Measurements from ENCODE around the gene ARHGAP24. TPM values are rescaled to one million over a fixed set of nuclear protein-coding genes. Genes with fewer than 3 reads are reported as not detected.

Gene ARHGAP24
- total RNA-seq, 2 donors from 2014 or later = 1.0 TPM; not detected in 1

- Mint-ChIP-seq H3K9me3 (no peaks in the 10 kb centered on the region), H3K4me3 (no peak overlapping the region), H3K27me3 (no peaks in the 10 kb centered on the region), H3K36me3 (peaks cover 8% of the 10 kb centered on the region), H3K4me1 (ENCODE audit: low read depth in 2 of 2) (no peaks in the 10 kb centered on the region), H3K27ac (no peak overlapping the region)
- ATAC-seq = no peak
- no peak for DNase-seq (ENCODE audit: low spot score)
Measured at GRCh38 chr4:85708468-85708867, 233.5 kb downstream of the ARHGAP24 start.

GRCh38 chr4:85713005-85713404 is 238.1 kb downstream of the ARHGAP24 start:
- Mint-ChIP-seq H3K27me3 (no peaks in the 10 kb centered on the region), H3K9me3 (no peaks in the 10 kb centered on the region), H3K4me1 (ENCODE audit: low read depth in 2 of 2) (no peaks in the 10 kb centered on the region), H3K36me3 (no peaks in the 10 kb centered on the region), H3K27ac (no peak overlapping the region), H3K4me3 (no peak overlapping the region)
- ATAC-seq = no peak
- no peak for DNase-seq (ENCODE audit: low spot score)

GRCh38 chr4:85715991-85716737 is 241.2 kb downstream of the ARHGAP24 start:
- no peak overlapping the region for H3K27ac Mint-ChIP-seq
- DNase-seq (ENCODE audit: low spot score) = no peak
- no peak for ATAC-seq
- H3K36me3 Mint-ChIP-seq = no peaks in the 10 kb centered on the region
- H3K4me1 Mint-ChIP-seq (ENCODE audit: low read depth in 2 of 2) = no peaks in the 10 kb centered on the region
- no peak overlapping the region for H3K4me3 Mint-ChIP-seq
- peaks cover 5% of the 10 kb centered on the region for H3K9me3 Mint-ChIP-seq
- no peaks in the 10 kb centered on the region for H3K27me3 Mint-ChIP-seq

GRCh38 chr4:85717351-85717750 is 242.4 kb downstream of the ARHGAP24 start:
- no peaks in the 10 kb centered on the region for H3K27me3 Mint-ChIP-seq
- no peak for ATAC-seq

GRCh38 chr4:85717847-85718246 is 242.9 kb downstream of the ARHGAP24 start:
- Mint-ChIP-seq H3K36me3 (no peaks in the 10 kb centered on the region), H3K4me1 (ENCODE audit: low read depth in 2 of 2) (no peaks in the 10 kb centered on the region), H3K27me3 (no peaks in the 10 kb centered on the region), H3K4me3 (no peak overlapping the region), H3K9me3 (peaks cover 11% of the 10 kb centered on the region), H3K27ac (no peak overlapping the region)
- ATAC-seq (no peak), DNase-seq (ENCODE audit: low spot score) (no peak)

More at GRCh38 chr4:85717351-85717750, 242.4 kb downstream of the ARHGAP24 start:
- no peak overlapping the region for H3K4me3 Mint-ChIP-seq
- no peaks in the 10 kb centered on the region for H3K4me1 Mint-ChIP-seq (ENCODE audit: low read depth in 2 of 2)
- no peak for DNase-seq (ENCODE audit: low spot score)
- H3K9me3 Mint-ChIP-seq = peaks cover 9% of the 10 kb centered on the region
- H3K27ac Mint-ChIP-seq = no peak overlapping the region
- no peaks in the 10 kb centered on the region for H3K36me3 Mint-ChIP-seq

GRCh38 chr4:85720735-85721134 is 245.8 kb downstream of the ARHGAP24 start:
- H3K9me3 Mint-ChIP-seq = peaks cover 11% of the 10 kb centered on the region
- H3K27ac Mint-ChIP-seq = no peak overlapping the region
- H3K27me3 Mint-ChIP-seq = no peaks in the 10 kb centered on the region
- H3K4me3 Mint-ChIP-seq = no peak overlapping the region
- H3K36me3 Mint-ChIP-seq = no peaks in the 10 kb centered on the region
- H3K4me1 Mint-ChIP-seq (ENCODE audit: low read depth in 2 of 2) = no peaks in the 10 kb centered on the region
- ATAC-seq (no peak), DNase-seq (ENCODE audit: low spot score) (no peak)

GRCh38 chr4:85722401-85722800 is 247.5 kb downstream of the ARHGAP24 start:
- Mint-ChIP-seq H3K4me1 (ENCODE audit: low read depth in 2 of 2) (no peaks in the 10 kb centered on the region), H3K27ac (no peak overlapping the region), H3K36me3 (no peaks in the 10 kb centered on the region), H3K27me3 (no peaks in the 10 kb centered on the region), H3K4me3 (no peak overlapping the region), H3K9me3 (peaks cover 11% of the 10 kb centered on the region)
- DNase-seq (ENCODE audit: low spot score) (no peak), ATAC-seq (no peak)

- Mint-ChIP-seq H3K4me1 (ENCODE audit: low read depth in 2 of 2) (no peaks in the 10 kb centered on the region), H3K27ac (no peak overlapping the region), H3K9me3 (peaks cover 11% of the 10 kb centered on the region), H3K36me3 (no peaks in the 10 kb centered on the region), H3K4me3 (no peak overlapping the region), H3K27me3 (no peaks in the 10 kb centered on the region)
- DNase-seq (ENCODE audit: low spot score) (no peak), ATAC-seq (no peak)
Measured at GRCh38 chr4:85722807-85723206, 247.9 kb downstream of the ARHGAP24 start.

GRCh38 chr4:85724791-85725563 is 250.0 kb downstream of the ARHGAP24 start:
- peaks cover 8% of the 10 kb centered on the region for H3K9me3 Mint-ChIP-seq
- H3K4me1 Mint-ChIP-seq (ENCODE audit: low read depth in 2 of 2) = no peaks in the 10 kb centered on the region

GRCh38 chr4:85725721-85726170 is 250.8 kb downstream of the ARHGAP24 start:
- peaks cover 6% of the 10 kb centered on the region for H3K9me3 Mint-ChIP-seq
- ATAC-seq (no peak), DNase-seq (ENCODE audit: low spot score) (no peak)
- no peaks in the 10 kb centered on the region for H3K36me3 Mint-ChIP-seq
- H3K27ac Mint-ChIP-seq = no peak overlapping the region
- no peak overlapping the region for H3K4me3 Mint-ChIP-seq
- H3K4me1 Mint-ChIP-seq (ENCODE audit: low read depth in 2 of 2) = no peaks in the 10 kb centered on the region
- H3K27me3 Mint-ChIP-seq = no peaks in the 10 kb centered on the region

More at GRCh38 chr4:85724791-85725563, 250.0 kb downstream of the ARHGAP24 start:
- no peak for DNase-seq (ENCODE audit: low spot score)
- no peaks in the 10 kb centered on the region for H3K27me3 Mint-ChIP-seq
- H3K4me3 Mint-ChIP-seq = no peak overlapping the region
- no peaks in the 10 kb centered on the region for H3K36me3 Mint-ChIP-seq
- ATAC-seq = no peak
- no peak overlapping the region for H3K27ac Mint-ChIP-seq

GRCh38 chr4:85726555-85726954 is 251.6 kb downstream of the ARHGAP24 start:
- no peak for ATAC-seq
- Mint-ChIP-seq H3K9me3 (peaks cover 6% of the 10 kb centered on the region), H3K36me3 (no peaks in the 10 kb centered on the region), H3K27ac (no peak overlapping the region), H3K4me1 (ENCODE audit: low read depth in 2 of 2) (no peaks in the 10 kb centered on the region), H3K27me3 (no peaks in the 10 kb centered on the region), H3K4me3 (no peak overlapping the region)
- no peak for DNase-seq (ENCODE audit: low spot score)

GRCh38 chr4:85728464-85728863 is 253.5 kb downstream of the ARHGAP24 start:
- Mint-ChIP-seq H3K27me3 (no peaks in the 10 kb centered on the region), H3K27ac (no peak overlapping the region), H3K4me3 (no peak overlapping the region), H3K36me3 (no peaks in the 10 kb centered on the region), H3K9me3 (no peaks in the 10 kb centered on the region), H3K4me1 (ENCODE audit: low read depth in 2 of 2) (no peaks in the 10 kb centered on the region)
- ATAC-seq (no peak), DNase-seq (ENCODE audit: low spot score) (no peak)

- Mint-ChIP-seq H3K27ac (no peak overlapping the region), H3K27me3 (no peaks in the 10 kb centered on the region), H3K4me1 (ENCODE audit: low read depth in 2 of 2) (no peaks in the 10 kb centered on the region), H3K4me3 (no peak overlapping the region), H3K9me3 (peaks cover 5% of the 10 kb centered on the region), H3K36me3 (no peaks in the 10 kb centered on the region)
- DNase-seq (ENCODE audit: low spot score) (no peak), ATAC-seq (no peak)
Measured at GRCh38 chr4:85732124-85732523, 257.2 kb downstream of the ARHGAP24 start.

GRCh38 chr4:85733798-85734197 is 258.8 kb downstream of the ARHGAP24 start:
- H3K36me3 Mint-ChIP-seq = no peaks in the 10 kb centered on the region
- H3K9me3 Mint-ChIP-seq = peaks cover 5% of the 10 kb centered on the region
- H3K4me3 Mint-ChIP-seq = no peak overlapping the region
- H3K4me1 Mint-ChIP-seq (ENCODE audit: low read depth in 2 of 2) = no peaks in the 10 kb centered on the region
- no peak for DNase-seq (ENCODE audit: low spot score)
- ATAC-seq = no peak
- no peaks in the 10 kb centered on the region for H3K27me3 Mint-ChIP-seq
- H3K27ac Mint-ChIP-seq = no peak overlapping the region
